ACC112 (cell line): ENCODE results near the gene MAD2L2.
"Not testable (repeated sequence)": the region's sequence is repeated elsewhere in the genome, so short reads cannot be mapped to it uniquely, and the experiment has no call there.

Experiments
- H2AFZ ChIP-seq: fragments of 200-600 bp; sonication (generic); one replicate; pipeline ENCODE4 v1.6.0; 2017; ENCODE audit warnings: antibody characterized with exemption, low read length; ENCODE audit not compliant: unreplicated experiment
- H3K27ac ChIP-seq: fragments of 200-600 bp; sonication (generic); 2 replicates; pipeline ENCODE4 v1.5.1; 2014; ENCODE audit warnings: low read depth, mild to moderate bottlenecking, antibody characterized with exemption, low read length, moderate library complexity
- H3K27me3 ChIP-seq: fragments of 200-600 bp; sonication (generic); 2 replicates; pipeline ENCODE4 v1.6.1; 2014; ENCODE audit warnings: mild to moderate bottlenecking, antibody characterized with exemption, low read length, moderate library complexity, mixed read lengths; ENCODE audit not compliant: insufficient read depth
- H3K36me3 ChIP-seq: fragments of 200-600 bp; sonication (generic); 2 replicates; pipeline ENCODE4 v1.6.1; 2016; ENCODE audit warnings: mild to moderate bottlenecking, antibody characterized with exemption, low read length, moderate library complexity, mixed read lengths; ENCODE audit not compliant: insufficient read depth
- H3K4me1 ChIP-seq: fragments of 200-600 bp; sonication (generic); one replicate; pipeline ENCODE4 v1.6.1; 2016; ENCODE audit warnings: low read length, mixed read lengths; ENCODE audit not compliant: insufficient read depth, unreplicated experiment, control insufficient read depth
- H3K4me3 ChIP-seq: fragments of 200-600 bp; sonication (generic); 2 replicates; pipeline ENCODE4 v1.5.1; 2014; ENCODE audit warnings: mild to moderate bottlenecking, low read depth, low read length
- H3K79me2 ChIP-seq: fragments of 200-600 bp; sonication (generic); one replicate; pipeline ENCODE4 v1.6.0; 2016; ENCODE audit warnings: low read length; ENCODE audit not compliant: control insufficient read depth, unreplicated experiment, insufficient read depth

The MAD2L2 gene

DNA sequence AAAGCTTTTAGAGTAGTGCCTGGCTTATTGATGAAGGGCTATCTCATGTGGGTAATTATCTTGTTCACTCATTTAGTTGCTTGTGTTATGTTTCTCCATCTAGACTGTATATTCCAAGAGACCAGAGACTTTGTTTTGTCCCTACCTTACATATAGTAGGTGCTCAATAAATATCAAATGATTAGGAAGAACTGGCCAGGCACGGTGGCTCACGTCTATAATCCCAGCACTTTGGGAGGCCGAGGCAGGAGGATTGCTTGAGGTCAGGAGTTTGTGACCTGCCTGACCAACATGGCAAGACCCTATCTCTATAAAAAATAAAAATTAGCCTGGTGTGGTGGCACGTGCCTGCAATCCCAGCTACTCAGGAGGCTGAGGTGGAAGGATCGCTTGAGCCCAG is 35.7 kb downstream of the MAD2L2 start:
- Histone ChIP-seq H3K4me1 (no peaks in the 10 kb centered on the region), H3K27me3 (peaks cover 20% of the 10 kb centered on the region), H3K36me3 (no peaks in the 10 kb centered on the region), H3K79me2 (no peaks in the 10 kb centered on the region), H2AFZ (no peak overlapping the region), H3K27ac (no peak overlapping the region), H3K4me3 (no peak overlapping the region)

DNA sequence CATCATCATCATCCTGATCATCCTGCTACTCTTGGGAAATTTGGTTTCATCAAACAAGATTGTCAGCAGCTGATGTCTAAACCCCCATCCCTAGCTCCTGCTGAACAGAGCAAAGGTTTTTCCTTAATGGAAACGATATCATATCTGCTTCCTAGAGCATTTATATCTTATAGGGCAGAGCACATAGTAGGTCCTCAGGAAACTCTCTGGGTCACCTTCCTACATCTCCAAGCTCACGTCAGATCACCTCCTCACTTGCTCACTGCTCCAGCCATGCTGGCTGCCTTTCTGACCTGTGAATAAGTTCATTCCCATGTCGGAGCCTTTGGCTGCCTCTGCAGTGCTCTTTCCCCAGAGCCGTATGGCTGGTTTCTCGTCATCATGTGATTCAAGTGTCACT is 37.2 kb downstream of the MAD2L2 start:
- Histone ChIP-seq H3K36me3 (no peaks in the 10 kb centered on the region), H2AFZ (no peak overlapping the region), H3K4me3 (no peak overlapping the region), H3K27me3 (peaks cover 28% of the 10 kb centered on the region), H3K4me1 (no peaks in the 10 kb centered on the region), H3K79me2 (no peaks in the 10 kb centered on the region), H3K27ac (no peak overlapping the region)

DNA sequence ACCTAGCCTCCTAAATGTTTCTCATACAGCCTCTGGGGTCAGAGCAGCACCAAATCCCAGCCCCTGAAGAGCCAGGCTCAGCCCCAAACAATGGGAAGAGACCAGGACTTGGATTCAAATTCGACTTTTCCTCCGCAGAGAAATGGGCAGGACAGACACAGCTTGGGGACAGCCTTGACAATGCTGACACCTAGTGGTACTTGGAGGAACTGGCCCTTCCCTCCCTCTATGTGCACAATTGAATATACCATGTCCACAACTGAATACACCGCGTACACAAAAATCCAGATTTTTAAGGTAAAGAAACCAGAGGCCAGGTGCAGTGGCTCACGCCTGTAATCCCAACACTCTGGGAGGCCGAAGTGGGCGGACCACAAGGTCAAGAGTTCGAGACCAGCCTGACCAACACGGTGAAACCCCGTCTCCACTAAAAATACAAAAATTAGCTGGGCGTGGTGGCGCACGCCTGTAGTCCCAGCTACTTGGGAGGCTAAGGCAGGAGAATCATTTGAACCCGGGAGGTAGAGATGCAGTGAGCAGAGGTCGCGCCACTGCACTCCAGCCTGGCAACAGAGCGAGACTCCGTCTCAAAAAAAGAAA is 38.4 kb downstream of the MAD2L2 start:
- not testable (repeated sequence) for H3K4me3 ChIP-seq, H3K4me1 ChIP-seq

DNA sequence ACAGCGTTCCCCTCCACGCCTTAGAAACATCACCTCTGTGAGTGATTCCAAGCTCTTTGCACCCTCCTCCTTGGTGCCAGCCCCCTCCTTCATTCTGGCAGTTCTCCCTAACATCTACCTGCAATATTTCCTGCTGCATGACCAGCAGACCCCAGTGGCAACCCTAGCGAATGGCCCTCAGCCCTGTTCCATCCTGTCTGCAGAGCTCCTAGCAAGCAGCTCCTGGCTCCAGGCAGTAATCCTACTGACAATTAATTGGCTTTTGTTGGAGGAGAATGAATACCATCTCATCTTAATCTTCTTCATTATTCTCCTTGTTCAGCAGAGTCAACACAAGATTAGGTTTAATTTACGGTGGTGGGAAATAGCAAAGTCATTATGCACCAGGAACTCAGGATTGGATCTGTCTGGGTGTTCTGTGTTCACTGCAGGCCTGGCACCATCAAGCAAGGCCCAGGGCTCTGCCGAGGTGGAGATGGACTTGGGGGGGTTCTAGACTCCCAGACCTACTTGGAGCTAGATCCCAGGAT is 39.1 kb downstream of the MAD2L2 start:
- no peaks in the 10 kb centered on the region for H3K79me2 ChIP-seq
- no peak overlapping the region for H3K4me3 ChIP-seq
- H3K27me3 ChIP-seq = peaks cover 45% of the 10 kb centered on the region
- no peak overlapping the region for H2AFZ ChIP-seq
- no peak overlapping the region for H3K27ac ChIP-seq
- H3K4me1 ChIP-seq = no peaks in the 10 kb centered on the region
- H3K36me3 ChIP-seq = no peaks in the 10 kb centered on the region

More for the DNA sequence above, 38.4 kb downstream of the MAD2L2 start:
- H3K79me2 ChIP-seq, H3K27ac ChIP-seq, H2AFZ ChIP-seq, H3K36me3 ChIP-seq: not testable (repeated sequence)
- H3K27me3 ChIP-seq = peaks cover 39% of the 10 kb centered on the region

DNA sequence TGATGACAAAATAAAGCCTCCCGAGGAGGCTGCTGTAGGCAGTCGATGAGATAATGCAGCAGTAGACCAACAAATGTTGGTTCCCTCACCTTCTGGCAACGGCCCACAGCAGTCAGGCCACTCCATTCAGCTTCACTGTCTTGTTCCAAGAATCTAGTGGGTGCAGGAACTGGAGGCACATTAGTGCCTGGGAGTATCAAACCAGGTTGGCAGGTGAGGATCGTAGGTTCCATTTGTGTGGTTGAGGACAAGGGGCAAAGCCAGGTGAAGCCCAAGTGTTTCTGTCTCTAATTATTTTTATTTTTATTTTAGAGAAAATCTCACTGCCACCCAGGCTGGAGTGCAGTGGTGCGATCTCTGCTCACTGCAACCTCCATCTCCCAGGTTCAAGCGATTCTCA is 40.0 kb downstream of the MAD2L2 start:
- peaks cover 54% of the 10 kb centered on the region for H3K27me3 ChIP-seq
- no peaks in the 10 kb centered on the region for H3K79me2 ChIP-seq
- no peak overlapping the region for H3K4me3 ChIP-seq
- H3K36me3 ChIP-seq = no peaks in the 10 kb centered on the region
- H3K4me1 ChIP-seq = no peaks in the 10 kb centered on the region
- no peak overlapping the region for H3K27ac ChIP-seq
- no peak overlapping the region for H2AFZ ChIP-seq

DNA sequence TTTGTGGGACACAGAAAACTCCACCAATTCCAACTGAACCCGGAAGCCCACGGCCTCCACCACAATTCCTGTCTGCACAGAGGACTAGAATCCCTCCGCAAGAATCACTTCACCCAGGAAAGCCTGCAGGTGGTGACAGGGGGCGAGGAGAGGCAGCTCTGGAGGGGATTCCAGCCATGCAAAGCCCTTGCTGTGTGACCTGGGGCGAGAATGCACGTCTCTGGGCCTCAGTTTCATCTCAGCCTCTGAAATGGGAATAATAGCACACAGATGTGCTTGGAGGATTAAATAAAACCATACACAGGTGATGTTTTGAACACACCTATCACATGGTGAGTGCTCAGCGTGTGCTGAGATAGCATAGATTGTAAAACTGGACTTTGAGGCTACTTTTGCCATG is 40.8 kb downstream of the MAD2L2 start:
- no peaks in the 10 kb centered on the region for H3K79me2 ChIP-seq
- H3K27ac ChIP-seq = no peak overlapping the region
- no peaks in the 10 kb centered on the region for H3K36me3 ChIP-seq
- H3K4me3 ChIP-seq = no peak overlapping the region
- H2AFZ ChIP-seq = no peak overlapping the region
- no peaks in the 10 kb centered on the region for H3K4me1 ChIP-seq
- peaks cover 54% of the 10 kb centered on the region for H3K27me3 ChIP-seq

DNA sequence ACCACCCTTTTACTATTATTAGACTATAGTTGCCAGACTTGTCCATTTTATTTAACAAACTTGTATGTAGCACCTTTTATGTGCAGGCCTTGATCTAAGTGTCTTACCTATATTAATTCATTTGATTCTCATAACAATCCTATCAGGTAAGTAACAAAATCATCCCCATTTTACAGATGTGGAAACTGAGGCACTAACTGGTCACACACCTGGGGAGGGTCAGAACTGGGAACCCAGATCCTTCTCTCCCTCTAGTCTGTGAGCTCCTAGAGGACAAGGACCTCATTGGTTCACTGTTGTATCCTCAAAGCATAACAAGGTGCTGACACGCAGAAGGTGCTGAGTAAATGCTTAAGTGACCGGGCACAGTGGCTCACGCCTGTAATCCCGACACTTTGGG is 41.6 kb downstream of the MAD2L2 start:
- Histone ChIP-seq H3K27me3 (peaks cover 61% of the 10 kb centered on the region), H3K4me3 (no peak overlapping the region), H3K36me3 (no peaks in the 10 kb centered on the region), H3K27ac (no peak overlapping the region), H2AFZ (no peak overlapping the region), H3K79me2 (no peaks in the 10 kb centered on the region), H3K4me1 (no peaks in the 10 kb centered on the region)

DNA sequence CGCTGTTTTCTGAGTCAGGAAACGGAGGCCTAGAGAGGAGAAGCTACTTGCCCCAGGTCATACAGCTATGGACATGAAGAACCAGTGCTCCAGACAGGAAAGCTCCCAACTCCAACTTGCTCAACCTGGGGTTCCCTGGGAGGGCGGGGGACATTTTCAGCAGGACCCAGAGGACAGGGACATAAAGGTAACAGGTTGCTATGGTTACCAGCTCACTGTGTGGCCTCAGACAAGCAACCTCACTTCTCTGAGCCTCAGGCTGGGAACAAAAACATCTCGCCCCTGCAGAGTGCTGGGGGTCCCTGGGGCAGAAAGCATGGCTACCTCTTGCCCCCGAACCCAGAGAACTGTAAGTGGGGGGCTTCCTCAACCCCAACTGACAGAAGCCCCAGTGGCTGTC is 42.8 kb downstream of the MAD2L2 start:
- Histone ChIP-seq H2AFZ (no peak overlapping the region), H3K27me3 (peaks cover 64% of the 10 kb centered on the region), H3K36me3 (no peaks in the 10 kb centered on the region), H3K27ac (no peak overlapping the region), H3K4me3 (no peak overlapping the region), H3K79me2 (no peaks in the 10 kb centered on the region), H3K4me1 (no peaks in the 10 kb centered on the region)

DNA sequence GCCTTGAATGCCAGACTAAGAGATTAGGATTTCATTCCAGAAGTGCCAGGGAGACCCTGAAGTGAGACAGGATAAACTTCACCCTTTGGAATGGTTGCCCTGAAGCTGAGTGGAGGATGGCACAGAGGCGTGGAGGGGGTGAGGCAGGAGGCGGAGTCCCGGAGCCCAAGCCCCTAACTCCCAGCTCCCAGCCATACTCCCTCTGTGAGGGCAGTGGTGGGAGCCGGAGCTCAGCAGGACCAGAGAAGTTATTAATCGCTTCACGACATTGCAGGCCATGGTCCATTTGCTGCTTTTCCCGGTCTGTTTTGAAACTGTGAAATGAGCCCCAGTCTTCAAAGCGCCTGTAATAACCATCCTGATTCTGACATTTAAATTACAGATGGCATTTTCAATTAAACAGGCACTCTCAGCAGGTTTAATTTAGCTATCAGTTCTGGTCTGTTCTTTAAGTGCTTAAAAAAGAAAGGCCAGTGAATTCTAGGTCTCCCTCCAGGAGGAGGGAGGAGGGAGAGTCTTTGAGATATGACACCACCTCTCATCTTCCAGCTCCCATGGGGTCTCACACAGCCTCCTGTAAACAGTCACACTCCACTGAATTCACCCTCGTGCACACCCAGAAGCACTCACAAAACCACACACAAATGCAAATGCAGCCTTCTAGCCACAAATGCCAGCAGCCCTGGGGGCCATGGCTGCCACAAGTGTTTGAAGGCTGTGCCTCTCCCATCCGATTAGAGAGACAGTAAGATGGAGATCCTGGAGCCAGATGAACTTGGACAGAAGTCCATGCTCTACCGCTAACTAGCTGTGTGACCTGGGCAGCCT is 46.4 kb downstream of the MAD2L2 start:
- Histone ChIP-seq H3K79me2 (no peaks in the 10 kb centered on the region), H3K4me3 (no peak overlapping the region), H2AFZ (no peak overlapping the region), H3K27me3 (peaks cover 80% of the 10 kb centered on the region), H3K36me3 (no peaks in the 10 kb centered on the region), H3K27ac (no peak overlapping the region), H3K4me1 (no peaks in the 10 kb centered on the region)

DNA sequence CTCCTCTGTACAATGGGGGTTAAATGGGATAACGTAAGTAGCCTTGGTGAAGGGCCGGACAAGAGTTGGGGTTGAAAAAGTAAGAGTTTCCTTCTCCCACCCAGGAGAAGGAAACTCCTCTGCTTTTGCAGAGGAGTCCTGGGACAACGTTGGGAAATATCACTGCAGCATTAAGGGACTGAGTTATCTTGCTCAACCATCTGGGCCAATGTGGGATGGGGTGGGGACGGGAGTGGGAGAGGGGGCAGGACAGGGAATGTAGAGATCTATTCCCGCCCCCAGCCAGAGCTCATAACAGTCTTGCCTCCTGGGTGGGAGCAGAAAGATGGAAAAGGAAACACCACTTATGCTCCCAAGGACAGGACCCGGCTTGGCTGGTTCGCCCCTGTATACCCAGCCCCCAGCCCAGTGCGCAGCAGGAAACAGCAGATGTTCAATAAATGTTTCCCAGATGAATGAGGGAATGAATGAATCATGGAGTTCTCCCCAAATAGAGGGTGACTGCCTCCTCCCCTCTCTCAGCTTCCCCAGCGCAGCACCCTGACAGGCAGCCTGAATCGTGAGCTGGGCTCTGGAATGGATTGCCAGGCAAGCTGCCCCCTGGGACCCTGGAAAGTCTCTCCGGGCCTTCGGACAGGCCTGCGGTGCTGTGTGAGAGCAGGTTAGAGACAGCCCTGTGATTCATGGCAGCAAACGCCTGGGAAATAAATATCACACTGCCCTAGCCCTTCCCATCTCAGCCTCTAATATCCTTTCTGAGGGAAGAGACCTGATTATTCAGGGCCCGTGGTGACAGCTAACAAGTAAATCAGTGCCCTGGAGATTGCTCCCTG is 51.5 kb downstream of the MAD2L2 start:
- Histone ChIP-seq H3K4me1 (no peaks in the 10 kb centered on the region), H3K27me3 (peaks cover 82% of the 10 kb centered on the region)

More for the DNA sequence above, 51.5 kb downstream of the MAD2L2 start:
- Histone ChIP-seq H3K79me2 (no peaks in the 10 kb centered on the region), H3K4me3 (no peak overlapping the region), H3K36me3 (no peaks in the 10 kb centered on the region), H2AFZ (no peak overlapping the region), H3K27ac (no peak overlapping the region)
